Caco-2 (cell line): Measurements from ENCODE around the gene ABLIM2. TPM values are rescaled to one million over a fixed set of nuclear protein-coding genes. Genes with fewer than 3 reads are reported as not detected.

Experiments used
- BruUV-seq: library from RNA; stranded (reverse); fragments of 400-500 nt; replicated peaks from 2 replicates; lab custom pipeline; 2021; lab: Mats Ljungman, UMichigan
- CTCF ChIA-PET: fragments of 300-600 bp; sonication (Branson Sonifier 250); formaldehyde crosslinking; loops from one replicate; lab custom pipeline; 2022; ENCODE audit warnings: antibody characterized with exemption; lab: Charles Lee
- POLR2A ChIA-PET: fragments of 300-600 bp; sonication (Branson Sonifier 250); formaldehyde crosslinking; loops from one replicate; lab custom pipeline; 2022; ENCODE audit warnings: antibody characterized with exemption; lab: Charles Lee
- DNase-seq, 2 experiments: peaks; one replicate each; pipeline versions ENCODE4 v3.0.0 to v3.0.0-alpha.2; 2020 to 2022
- H3K27me3 ChIP-seq: replicated peaks from 2 replicates; pipeline ENCODE4 v1.6.0; 2011; ENCODE audit warnings: low read length; ENCODE audit not compliant: control insufficient read depth, insufficient read depth
- H3K36me3 ChIP-seq: 2 replicates; pipeline ENCODE4 v1.5.1; 2011; ENCODE audit warnings: low read length; ENCODE audit not compliant: control insufficient read depth, insufficient read depth
- H3K4me1 ChIP-seq: fragments of 250-450 bp; sonication (Bioruptor Pico); 2 replicates; pipeline ENCODE4 v1.5.1; 2020; ENCODE audit warnings: mild to moderate bottlenecking
- H3K4me3 ChIP-seq: 2 replicates; pipeline ENCODE4 v1.5.1; 2011; ENCODE audit warnings: low read depth, mild to moderate bottlenecking, control low read depth, low read length
- H3K9me3 ChIP-seq: fragments of 250-450 bp; sonication (Bioruptor Pico); 2 replicates; pipeline ENCODE4 v1.5.1; 2020; ENCODE audit warnings: mild to moderate bottlenecking, moderate library complexity
- H3K27ac Mint-ChIP-seq: one replicate; pipeline ENCODE4 v1.8.0; 2022; ENCODE audit warnings: mixed read lengths; ENCODE audit not compliant: unreplicated experiment
- H3K27me3 Mint-ChIP-seq: one replicate; pipeline ENCODE4 v1.8.0; 2022; ENCODE audit warnings: mixed read lengths; ENCODE audit not compliant: insufficient read depth, unreplicated experiment
- H3K36me3 Mint-ChIP-seq: one replicate; pipeline ENCODE4 v1.8.0; 2022; ENCODE audit warnings: mild to moderate bottlenecking, mixed read lengths; ENCODE audit not compliant: insufficient read depth, unreplicated experiment
- H3K4me1 Mint-ChIP-seq: one replicate; pipeline ENCODE4 v1.8.0; 2022; ENCODE audit warnings: low read depth, mixed read lengths; ENCODE audit not compliant: unreplicated experiment
- H3K4me3 Mint-ChIP-seq: one replicate; pipeline ENCODE4 v1.8.0; 2022; ENCODE audit warnings: mild to moderate bottlenecking, moderate library complexity, mixed read lengths; ENCODE audit not compliant: unreplicated experiment
- H3K9me3 Mint-ChIP-seq: one replicate; pipeline ENCODE4 v1.8.0; 2022; ENCODE audit warnings: mixed read lengths; ENCODE audit not compliant: unreplicated experiment
- intact Hi-C: fragments of 100-400 bp; cut with micrococcal nuclease; formaldehyde crosslinking; loops from one replicate; pipeline ENCODE4 v1.10.0; 2022; ENCODE audit not compliant: unreplicated experiment
- total RNA-seq: library from RNA; stranded (reverse); gene quantifications from 2 replicates; pipeline ENCODE4 v1.2.3, GENCODE V29; 2022
- TF ChIP-seq, protein P1 (sequence below), 2 experiments: fragments of 200-600 bp in 1 of 2; IDR thresholded peaks; 1 replicate in 1 of 2; 2 replicates in 1 of 2; pipeline versions ENCODE4 v1.5.1 to v1.8.0; 2011 to 2022; ENCODE audit warnings: antibody characterized with exemption in 1 of 2, control low read depth in 1 of 2, inconsistent platforms in 1 of 2, low read depth in 1 of 2, low read length in 1 of 2, mild to moderate bottlenecking in 1 of 2, moderate library complexity in 1 of 2; ENCODE audit not compliant: insufficient read depth in 1 of 2, severe bottlenecking in 1 of 2, unreplicated experiment in 1 of 2

Gene ABLIM2
- total RNA-seq, 1 experiment from 2014 or later: 0.23 TPM

GRCh38 chr4:7962609-7963508, 195.8 kb downstream of the ABLIM2 start:
- H3K36me3 Mint-ChIP-seq: no peaks in the 10 kb centered on the region
- intact Hi-C loops: no loop called here
- no peaks in the 10 kb centered on the region for H3K9me3 Mint-ChIP-seq
- H3K4me3 Mint-ChIP-seq: no peak overlapping the region
- no peaks in the 10 kb centered on the region for H3K27me3 Mint-ChIP-seq
- POLR2A ChIA-PET: no interaction called here
- Histone ChIP-seq H3K36me3 (no peaks in the 10 kb centered on the region), H3K4me1 (peaks cover 4% of the 10 kb centered on the region; the same call in 1 of the 2 replicates), H3K27me3 (no peaks in the 10 kb centered on the region), H3K4me3 (no peak overlapping the region), H3K9me3 (no peaks in the 10 kb centered on the region)
- no peak overlapping the region for H3K27ac Mint-ChIP-seq
- BruUV-seq: no TSS peak
- H3K4me1 Mint-ChIP-seq: peaks cover 6% of the 10 kb centered on the region
- no peak for DNase-seq
- CTCF ChIA-PET: no interaction called here
- TF ChIP-seq, protein P1, sequence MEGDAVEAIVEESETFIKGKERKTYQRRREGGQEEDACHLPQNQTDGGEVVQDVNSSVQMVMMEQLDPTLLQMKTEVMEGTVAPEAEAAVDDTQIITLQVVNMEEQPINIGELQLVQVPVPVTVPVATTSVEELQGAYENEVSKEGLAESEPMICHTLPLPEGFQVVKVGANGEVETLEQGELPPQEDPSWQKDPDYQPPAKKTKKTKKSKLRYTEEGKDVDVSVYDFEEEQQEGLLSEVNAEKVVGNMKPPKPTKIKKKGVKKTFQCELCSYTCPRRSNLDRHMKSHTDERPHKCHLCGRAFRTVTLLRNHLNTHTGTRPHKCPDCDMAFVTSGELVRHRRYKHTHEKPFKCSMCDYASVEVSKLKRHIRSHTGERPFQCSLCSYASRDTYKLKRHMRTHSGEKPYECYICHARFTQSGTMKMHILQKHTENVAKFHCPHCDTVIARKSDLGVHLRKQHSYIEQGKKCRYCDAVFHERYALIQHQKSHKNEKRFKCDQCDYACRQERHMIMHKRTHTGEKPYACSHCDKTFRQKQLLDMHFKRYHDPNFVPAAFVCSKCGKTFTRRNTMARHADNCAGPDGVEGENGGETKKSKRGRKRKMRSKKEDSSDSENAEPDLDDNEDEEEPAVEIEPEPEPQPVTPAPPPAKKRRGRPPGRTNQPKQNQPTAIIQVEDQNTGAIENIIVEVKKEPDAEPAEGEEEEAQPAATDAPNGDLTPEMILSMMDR (IDR thresholded peaks at IDR 0.05; ENCODE audit: insufficient read depth in 1 of 2, low read depth in 1 of 2, low read length in 1 of 2, severe bottlenecking in 1 of 2, unreplicated experiment in 1 of 2): no peak

DNA sequence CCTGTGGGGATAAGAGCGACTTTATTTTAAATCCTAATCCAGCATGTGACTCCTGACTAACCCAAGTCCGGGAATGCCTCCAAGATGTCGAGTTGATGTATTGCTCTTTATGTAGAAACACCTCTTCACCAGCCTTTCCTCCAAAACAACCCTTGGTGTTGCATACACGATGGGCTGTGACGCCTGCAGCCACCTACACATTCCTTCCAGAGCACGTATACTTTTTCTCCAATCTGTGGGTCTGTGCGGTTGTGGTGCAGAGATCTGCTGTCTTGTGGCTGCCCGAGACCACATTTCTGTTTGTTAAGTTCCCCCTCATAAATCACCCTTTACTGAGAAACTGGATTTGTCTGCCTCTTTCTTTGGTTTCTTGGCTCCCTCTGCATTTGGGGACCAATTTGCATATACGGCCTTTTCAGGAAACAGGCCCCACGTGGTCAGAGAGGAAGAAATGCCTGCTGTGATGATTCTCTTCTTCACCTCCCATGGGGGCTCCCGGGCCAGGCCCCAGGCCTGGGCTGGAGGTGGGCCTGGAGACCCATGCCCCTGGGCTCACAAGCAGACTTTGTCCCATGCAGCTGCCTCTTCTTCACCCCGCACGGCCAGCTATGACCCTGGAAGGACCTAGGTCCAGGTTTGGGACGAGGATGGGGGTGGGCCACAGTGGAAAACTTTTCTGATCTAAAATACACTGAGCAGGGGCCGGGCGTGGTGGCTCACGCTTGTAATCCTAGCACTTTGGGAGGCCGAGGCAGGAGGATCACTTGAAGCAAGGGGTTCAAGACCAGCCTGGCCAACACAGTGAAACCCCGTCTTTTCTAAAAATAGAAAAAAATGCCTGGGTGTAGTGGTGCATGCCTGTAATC, 197.6 kb downstream of the ABLIM2 start:
- no peak overlapping the region for H3K4me3 Mint-ChIP-seq
- no peaks in the 10 kb centered on the region for H3K27me3 Mint-ChIP-seq
- no peaks in the 10 kb centered on the region for H3K9me3 ChIP-seq
- H3K4me3 ChIP-seq: no peak overlapping the region
- no peaks in the 10 kb centered on the region for H3K9me3 Mint-ChIP-seq
- intact Hi-C loops: no loop called here
- H3K4me1 Mint-ChIP-seq: peaks cover 13% of the 10 kb centered on the region
- no peaks in the 10 kb centered on the region for H3K36me3 Mint-ChIP-seq
- BruUV-seq: no TSS peak
- H3K4me1 ChIP-seq: peaks cover 15% of the 10 kb centered on the region; the same call in 1 of the 2 replicates
- ChIA-PET CTCF (no interaction called here), POLR2A (no interaction called here)
- DNase-seq: no peak
- no peak overlapping the region for H3K27ac Mint-ChIP-seq
- no peaks in the 10 kb centered on the region for H3K27me3 ChIP-seq
- TF ChIP-seq, protein P1 (IDR thresholded peaks at IDR 0.05; ENCODE audit: insufficient read depth in 1 of 2, low read depth in 1 of 2, low read length in 1 of 2, severe bottlenecking in 1 of 2, unreplicated experiment in 1 of 2): no peak
- no peaks in the 10 kb centered on the region for H3K36me3 ChIP-seq

DNA sequence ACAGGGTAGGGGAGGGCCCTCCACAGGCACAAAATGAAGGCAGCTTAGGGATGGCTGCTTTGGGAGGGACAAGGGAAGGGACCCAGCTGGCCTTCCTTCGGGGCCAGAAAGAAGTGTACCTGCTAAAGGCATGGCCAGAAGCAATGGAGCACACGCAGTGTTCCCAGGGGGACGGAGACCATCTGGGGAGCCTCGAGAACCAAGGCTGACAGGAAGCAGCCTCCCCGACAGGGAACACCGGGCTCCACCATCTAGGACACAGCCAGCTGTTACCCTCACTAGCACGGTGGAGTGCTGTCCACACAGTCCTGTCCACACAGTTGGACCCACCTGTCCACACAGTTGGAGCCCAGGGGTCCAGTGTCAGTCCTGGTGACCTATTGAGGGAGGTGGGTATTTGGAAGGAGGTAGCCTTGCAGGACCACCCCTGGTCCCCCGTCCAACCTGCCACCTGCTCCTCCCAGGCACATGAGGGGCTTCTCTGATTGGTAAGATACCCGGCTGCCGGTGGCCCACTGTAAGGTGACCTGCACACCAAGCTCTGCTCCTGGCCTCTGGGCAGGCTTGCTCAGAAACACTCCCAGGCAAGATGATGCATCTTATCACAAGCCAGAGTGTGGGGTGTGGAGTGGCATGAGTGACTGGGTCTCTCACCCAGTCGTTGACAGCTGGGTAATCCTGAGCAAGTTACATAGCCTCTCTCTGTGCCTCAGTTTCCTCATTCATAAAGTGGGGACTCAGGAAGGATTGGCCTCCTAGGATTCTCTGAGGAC, 198.4 kb downstream of the ABLIM2 start:
- CTCF ChIA-PET: no interaction called here
- H3K9me3 Mint-ChIP-seq: no peaks in the 10 kb centered on the region
- intact Hi-C loops: no loop called here

More for the DNA sequence above, 198.4 kb downstream of the ABLIM2 start:
- BruUV-seq: no TSS peak
- Mint-ChIP-seq H3K36me3 (no peaks in the 10 kb centered on the region), H3K27ac (no peak overlapping the region), H3K4me1 (peaks cover 7% of the 10 kb centered on the region), H3K27me3 (no peaks in the 10 kb centered on the region), H3K4me3 (no peak overlapping the region)
- no peak overlapping the region for H3K4me3 ChIP-seq
- TF ChIP-seq, protein P1 (IDR thresholded peaks at IDR 0.05; ENCODE audit: insufficient read depth in 1 of 2, low read depth in 1 of 2, low read length in 1 of 2, severe bottlenecking in 1 of 2, unreplicated experiment in 1 of 2): no peak
- POLR2A ChIA-PET: no interaction called here
- H3K36me3 ChIP-seq: no peaks in the 10 kb centered on the region
- no peaks in the 10 kb centered on the region for H3K27me3 ChIP-seq
- no peak for DNase-seq
- H3K4me1 ChIP-seq: peaks cover 14% of the 10 kb centered on the region; the same call in 1 of the 2 replicates
- H3K9me3 ChIP-seq: no peaks in the 10 kb centered on the region
